Stimulated activated CD4-positive, alpha-beta T cell treated with anti-CD3 and anti-CD28 coated beads, Interleukin-2, amount 100 ng/mL, for 4 hours (primary cell): ENCODE results near the gene HNRNPCL2.
"Not testable (repeated sequence)": the region's sequence is repeated elsewhere in the genome, so short reads cannot be mapped to it uniquely, and the experiment has no call there.

ENCODE experiments used
- DNase-seq: peaks from one replicate; pipeline ENCODE4 v3.0.0-alpha.2; 2020; ENCODE audit warnings: low read depth

The HNRNPCL2 gene

DNA sequence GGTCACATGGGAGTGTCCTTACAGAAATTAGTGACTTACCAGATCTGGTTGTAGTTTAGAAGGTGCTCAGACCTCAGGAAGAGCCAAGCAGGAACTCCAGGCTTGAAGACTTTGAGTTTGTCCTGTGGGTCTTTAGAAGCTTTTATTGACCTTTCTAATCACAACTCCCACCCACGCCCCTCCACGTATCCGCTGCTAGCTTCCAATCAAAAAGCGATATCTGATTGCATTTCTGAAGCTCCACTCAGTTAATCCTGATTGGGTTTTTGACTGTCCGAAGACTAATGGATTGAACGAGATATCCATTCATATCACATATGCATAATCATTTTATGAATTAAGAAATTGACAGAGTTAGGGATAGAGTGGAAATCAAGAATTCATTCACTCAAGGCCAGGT, at the start of gene HNRNPCL2:
Gene HNRNPCL2 (minus strand): TSS at position 101 of the 400 bp plus-strand sequence. CDS start 454 bp downstream, outside the sequence.
- not testable (repeated sequence) for DNase-seq

DNA sequence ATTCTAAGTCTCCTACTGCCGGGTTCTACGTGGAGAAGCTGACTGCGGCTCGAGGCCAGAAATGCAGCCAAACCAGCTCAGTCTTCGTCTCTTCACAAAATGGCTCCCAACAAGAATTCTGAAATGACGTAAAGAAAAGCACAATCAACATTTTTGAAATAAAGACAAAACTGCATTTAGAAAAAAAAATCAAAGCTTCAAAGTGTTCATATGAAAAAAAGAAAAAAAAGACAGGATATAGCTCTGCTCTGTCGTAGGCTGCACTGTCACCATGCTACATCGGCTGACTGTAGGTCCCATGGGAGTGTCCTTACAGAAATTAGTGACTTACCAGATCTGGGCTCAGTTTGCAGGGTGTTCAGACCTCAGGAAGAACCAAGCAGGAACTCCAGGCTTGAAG, 48.9 kb upstream of the HNRNPCL2 start, which contains the start of gene HNRNPCL4:
Gene HNRNPCL4 (minus strand): TSS at position 101 of the 400 bp plus-strand sequence. CDS start 164 bp downstream, outside the sequence.
- not testable (repeated sequence) for DNase-seq

DNA sequence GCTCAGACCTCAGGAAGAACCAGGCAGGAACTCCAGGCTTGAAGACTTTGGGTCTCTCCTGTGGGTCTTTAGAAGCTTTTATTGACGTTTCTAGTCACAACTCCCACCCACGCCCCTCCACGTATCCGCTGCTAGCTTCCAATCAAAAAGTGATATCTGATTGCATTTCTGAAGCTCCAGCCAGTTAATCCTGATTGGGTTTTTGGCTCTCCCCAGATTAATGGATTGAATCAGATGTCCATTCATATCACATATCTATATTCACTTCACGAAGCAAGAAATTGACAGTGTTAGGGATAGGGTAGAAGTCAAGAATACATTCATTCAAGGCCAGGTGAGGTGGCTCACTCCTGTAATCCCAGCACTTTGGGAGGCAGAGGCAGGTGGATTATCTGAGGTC, 39.3 kb upstream of the HNRNPCL2 start, which contains the start of gene PRAMEF26:
Gene PRAMEF26 (minus strand): TSS at position 101 of the 400 bp plus-strand sequence. CDS start 2,914 bp downstream, outside the sequence.
- not testable (repeated sequence) for DNase-seq

DNA sequence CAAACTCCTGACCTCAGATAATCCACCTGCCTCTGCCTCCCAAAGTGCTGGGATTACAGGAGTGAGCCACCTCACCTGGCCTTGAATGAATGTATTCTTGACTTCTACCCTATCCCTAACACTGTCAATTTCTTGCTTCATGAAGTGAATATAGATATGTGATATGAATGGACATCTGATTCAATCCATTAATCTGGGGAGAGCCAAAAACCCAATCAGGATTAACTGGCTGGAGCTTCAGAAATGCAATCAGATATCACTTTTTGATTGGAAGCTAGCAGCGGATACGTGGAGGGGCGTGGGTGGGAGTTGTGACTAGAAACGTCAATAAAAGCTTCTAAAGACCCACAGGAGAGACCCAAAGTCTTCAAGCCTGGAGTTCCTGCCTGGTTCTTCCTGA, 46.2 kb downstream of the HNRNPCL2 start, which contains the start of gene PRAMEF25:
Gene PRAMEF25 (plus strand): TSS at position 301 of the 400 bp plus-strand sequence. CDS start 2,920 bp downstream, outside the sequence.
- DNase-seq = not testable (repeated sequence)
